ENCODE results near the gene SKI.

Gene SKI

GRCh38 chr1:2228157-2228594, at the start of gene SKI:
TSS of gene SKI (plus strand) at chr1:2228319. CDS start at chr1:2228767, 448 bp downstream.
- DNase-seq (ENCODE audit: extremely low read depth in 1 of 2, low read depth in 1 of 2): no peak

GRCh38 chr1:2178875-2179274, 49.2 kb upstream of the SKI start:
- DNase-seq (ENCODE audit: extremely low read depth in 1 of 2, low read depth in 1 of 2): no peak

GRCh38 chr1:2179283-2180013, 48.7 kb upstream of the SKI start:
- DNase-seq (ENCODE audit: extremely low read depth in 1 of 2, low read depth in 1 of 2): no peak

- no peak for DNase-seq (ENCODE audit: extremely low read depth in 1 of 2, low read depth in 1 of 2)
Measured at GRCh38 chr1:2180297-2181245, 47.5 kb upstream of the SKI start.

- no peak for DNase-seq (ENCODE audit: extremely low read depth in 1 of 2, low read depth in 1 of 2)
Measured at GRCh38 chr1:2181271-2181670, 46.8 kb upstream of the SKI start.

- DNase-seq (ENCODE audit: extremely low read depth in 1 of 2, low read depth in 1 of 2): no peak
Measured at GRCh38 chr1:2181752-2182151, 46.4 kb upstream of the SKI start.

GRCh38 chr1:2182376-2182775, 45.7 kb upstream of the SKI start:
- no peak for DNase-seq (ENCODE audit: extremely low read depth in 1 of 2, low read depth in 1 of 2)

GRCh38 chr1:2183937-2184334, 44.2 kb upstream of the SKI start:
- DNase-seq (ENCODE audit: extremely low read depth in 1 of 2, low read depth in 1 of 2): no peak

GRCh38 chr1:2184531-2184930, 43.6 kb upstream of the SKI start:
- no peak for DNase-seq (ENCODE audit: extremely low read depth in 1 of 2, low read depth in 1 of 2)

GRCh38 chr1:2184934-2185333, 43.2 kb upstream of the SKI start:
- DNase-seq (ENCODE audit: extremely low read depth in 1 of 2, low read depth in 1 of 2): no peak

- DNase-seq (ENCODE audit: extremely low read depth in 1 of 2, low read depth in 1 of 2): no peak
Measured at GRCh38 chr1:2185880-2186855, 42.0 kb upstream of the SKI start.

GRCh38 chr1:2186901-2187300, 41.2 kb upstream of the SKI start:
- no peak for DNase-seq (ENCODE audit: extremely low read depth in 1 of 2, low read depth in 1 of 2)

- DNase-seq (ENCODE audit: extremely low read depth in 1 of 2, low read depth in 1 of 2): no peak
Measured at GRCh38 chr1:2187619-2188018, 40.5 kb upstream of the SKI start.

GRCh38 chr1:2188336-2188735, 39.8 kb upstream of the SKI start:
- DNase-seq (ENCODE audit: extremely low read depth in 1 of 2, low read depth in 1 of 2): no peak

- DNase-seq (ENCODE audit: extremely low read depth in 1 of 2, low read depth in 1 of 2): peak; percentile 78 to 80
Measured at GRCh38 chr1:2189459-2190425, 38.4 kb upstream of the SKI start.

GRCh38 chr1:2190491-2190976, 37.6 kb upstream of the SKI start:
- DNase-seq (ENCODE audit: extremely low read depth in 1 of 2, low read depth in 1 of 2): no peak

GRCh38 chr1:2192031-2192995, 35.8 kb upstream of the SKI start:
- DNase-seq (ENCODE audit: extremely low read depth in 1 of 2, low read depth in 1 of 2): no peak
